GM18951 (cell line): ENCODE results near the gene KRT73.

Experiments
- POLR2A ChIP-seq: IDR thresholded peaks from 4 replicates; pipeline ENCODE4 v1.6.1; 2011; ENCODE audit warnings: mild to moderate bottlenecking; ENCODE audit not compliant: insufficient read length, insufficient read depth; ENCODE audit errors: extremely low read depth
- in situ Hi-C: fragments of 300-500 bp; cut with MboI; formaldehyde crosslinking; loops from one replicate; pipeline ENCODE4 v1.12.0; 2022; ENCODE audit warnings: low sequenced_read_pairs, mixed read lengths, inconsistent platforms; ENCODE audit not compliant: unreplicated experiment

KRT73 gene

GRCh38 chr12:52637299-52637698, 18.9 kb upstream of the KRT73 start:
- TF ChIP-seq POLR2A, result no peak
- in situ Hi-C loops, result no loop called here

- no peak for TF ChIP-seq POLR2A
- in situ Hi-C loops, result no loop called here
Observed at GRCh38 chr12:52636592-52637258, 18.4 kb upstream of the KRT73 start.

GRCh38 chr12:52636189-52636588, 17.8 kb upstream of the KRT73 start:
- in situ Hi-C loops, result no loop called here
- no peak for TF ChIP-seq POLR2A

GRCh38 chr12:52634266-52635056, 16.1 kb upstream of the KRT73 start:
- in situ Hi-C loops, result no loop called here
- TF ChIP-seq POLR2A, result no peak

- no peak for TF ChIP-seq POLR2A
- in situ Hi-C loops, result no loop called here
Observed at GRCh38 chr12:52633383-52633782, 15.0 kb upstream of the KRT73 start.

- in situ Hi-C loops, result no loop called here
- TF ChIP-seq POLR2A, result no peak
Observed at GRCh38 chr12:52632656-52633055, 14.3 kb upstream of the KRT73 start.

- TF ChIP-seq POLR2A, result no peak
- in situ Hi-C loops, result no loop called here
Observed at GRCh38 chr12:52631676-52632459, 13.5 kb upstream of the KRT73 start.

GRCh38 chr12:52631264-52631663, 12.9 kb upstream of the KRT73 start:
- no peak for TF ChIP-seq POLR2A
- in situ Hi-C loops, result no loop called here

GRCh38 chr12:52630599-52631200, 12.3 kb upstream of the KRT73 start:
- TF ChIP-seq POLR2A, result no peak
- in situ Hi-C loops, result no loop called here

GRCh38 chr12:52630008-52630500, 11.7 kb upstream of the KRT73 start:
- in situ Hi-C loops, result no loop called here
- TF ChIP-seq POLR2A, result no peak

GRCh38 chr12:52629281-52630007, 11.1 kb upstream of the KRT73 start:
- TF ChIP-seq POLR2A, result no peak
- in situ Hi-C loops, result no loop called here

GRCh38 chr12:52628841-52629240, 10.5 kb upstream of the KRT73 start:
- no peak for TF ChIP-seq POLR2A
- in situ Hi-C loops, result no loop called here

GRCh38 chr12:52628111-52628507, 9.8 kb upstream of the KRT73 start:
- TF ChIP-seq POLR2A, result no peak

More at GRCh38 chr12:52628111-52628507, 9.8 kb upstream of the KRT73 start:
- in situ Hi-C loops, result no loop called here
